Breast epithelium (tissue), 3 donors: Measurements from ENCODE around the gene SUPT4H1.

Experiments used
- CTCF ChIP-seq, 3 donors: fragments of 450-650 bp; IDR thresholded peaks; one replicate each; pipeline ENCODE4 v1.5.1; 2016 to 2017; ENCODE audit warnings: antibody characterized with exemption in 3 of 3, mild to moderate bottlenecking in 3 of 3, moderate library complexity in 3 of 3
- POLR2A ChIP-seq: fragments of 450-650 bp; IDR thresholded peaks from one replicate; pipeline ENCODE4 v1.6.1; 2016; ENCODE audit warnings: antibody characterized with exemption, mild to moderate bottlenecking, moderate library complexity

- no peak for TF ChIP-seq CTCF (IDR thresholded peaks at IDR 0.05)
- no peak for TF ChIP-seq POLR2A
Observed at GRCh38 chr17:58365185-58365979, 13.4 kb upstream of the SUPT4H1 start.
